ENCODE measurements around the gene EDARADD. TPM values are rescaled to one million over a fixed set of nuclear protein-coding genes. Genes with fewer than 3 reads are reported as not detected.
"Not testable (repeated sequence)": the region's sequence is repeated elsewhere in the genome, so short reads cannot be mapped to it uniquely, and the experiment has no call there.

Gene EDARADD
- total and polyA plus RNA-seq, 3 experiments from 2014 or later = 16.2 to 24.6 (median 23.3) TPM

GRCh38 chr1:236480758-236481436 is 86.8 kb downstream of the EDARADD start:
- peak overlapping the region in 2 of 8 donors; percentile 33 to 54 for H3K27ac Mint-ChIP-seq
- H3K27me3 Mint-ChIP-seq = peaks cover 0 to 4% of the 10 kb centered on the region in 2 donors
- peaks cover 0 to 19% (median 8%) of the 10 kb centered on the region in 3 donors for H3K36me3 Mint-ChIP-seq

GRCh38 chr1:236484310-236484971 is 90.4 kb downstream of the EDARADD start:
- peaks cover 0 to 17% (median 7%) of the 10 kb centered on the region in 3 donors for H3K36me3 Mint-ChIP-seq
- no peak overlapping the region for H3K27ac ChIP-seq (ENCODE audit: low read depth, low read length)
- H3K9me3 Mint-ChIP-seq = no peaks in the 10 kb centered on the region
- H3K27me3 ChIP-seq (ENCODE audit: insufficient read depth, low read length, poor library complexity, severe bottlenecking) = no peaks in the 10 kb centered on the region
- no peaks in the 10 kb centered on the region for H3K27me3 Mint-ChIP-seq
- H3K9me3 ChIP-seq (ENCODE audit: low read length) = no peaks in the 10 kb centered on the region
- no peaks in the 10 kb centered on the region for H3K4me1 ChIP-seq (ENCODE audit: insufficient read depth, low read length)
- no peak for DNase-seq
- ChIA-PET CTCF (interaction anchor here (0.6 to 1.6 kb wide), 2 partner anchors 186 to 380 kb away, joined by 3 to 6 read pairs; no protein-coding TSS in a partner anchor), POLR2A (interaction anchor here (0.6 kb wide), 1 partner anchor 181 kb away, joined by 3 read pairs; no protein-coding TSS in a partner anchor)
- H3K4me3 Mint-ChIP-seq = no peak overlapping the region
- H3K36me3 ChIP-seq (ENCODE audit: insufficient read depth, low read length) = no peaks in the 10 kb centered on the region
- H3K4me1 Mint-ChIP-seq = peaks cover 2 to 14% (median 13%) of the 10 kb centered on the region in 3 donors
- H3K27ac Mint-ChIP-seq = no peak overlapping the region
- no peak overlapping the region for H3K4me3 ChIP-seq (ENCODE audit: low read length)

More at GRCh38 chr1:236480758-236481436, 86.8 kb downstream of the EDARADD start:
- Histone ChIP-seq H3K4me1 (ENCODE audit: insufficient read depth, low read length) (no peaks in the 10 kb centered on the region), H3K4me3 (ENCODE audit: low read length) (no peak overlapping the region), H3K9me3 (ENCODE audit: low read length) (no peaks in the 10 kb centered on the region), H3K27ac (ENCODE audit: low read depth, low read length) (no peak overlapping the region), H3K36me3 (ENCODE audit: insufficient read depth, low read length) (no peaks in the 10 kb centered on the region), H3K27me3 (ENCODE audit: insufficient read depth, low read length, poor library complexity, severe bottlenecking) (no peaks in the 10 kb centered on the region)
- Mint-ChIP-seq H3K9me3 (no peaks in the 10 kb centered on the region), H3K4me1 (peaks cover 0 to under 1% (median under 1%) of the 10 kb centered on the region in 3 donors), H3K4me3 (no peak overlapping the region)
- no peak for DNase-seq
- ChIA-PET CTCF (no interaction called here), POLR2A (no interaction called here)

- no peaks in the 10 kb centered on the region for H3K36me3 ChIP-seq (ENCODE audit: insufficient read depth, low read length)
- H3K9me3 ChIP-seq (ENCODE audit: low read length) = no peaks in the 10 kb centered on the region
- no peak overlapping the region for H3K27ac ChIP-seq (ENCODE audit: low read depth, low read length)
- Mint-ChIP-seq H3K27me3 (peaks cover 0 to 2% of the 10 kb centered on the region in 2 donors), H3K27ac (peak overlapping the region in 3 of 8 donors; percentile 0 to 65 (median 22)), H3K36me3 (peaks cover 0 to 17% (median 7%) of the 10 kb centered on the region in 3 donors), H3K4me1 (peaks cover 6 to 20% (median 18%) of the 10 kb centered on the region in 3 donors), H3K4me3 (no peak overlapping the region), H3K9me3 (no peaks in the 10 kb centered on the region)
- H3K4me1 ChIP-seq (ENCODE audit: insufficient read depth, low read length) = no peaks in the 10 kb centered on the region
- no peaks in the 10 kb centered on the region for H3K27me3 ChIP-seq (ENCODE audit: insufficient read depth, low read length, poor library complexity, severe bottlenecking)
- H3K4me3 ChIP-seq (ENCODE audit: low read length) = no peak overlapping the region
- POLR2A ChIA-PET = no interaction called here
- CTCF ChIA-PET = interaction anchor here (1.3 to 1.4 kb wide), 2 partner anchors 376 to 382 kb away, joined by 3 read pairs; no protein-coding TSS in a partner anchor
- DNase-seq = no peak
Measured at GRCh38 chr1:236486356-236487002, 92.4 kb downstream of the EDARADD start.

- POLR2A ChIA-PET = not testable (repeated sequence)
- CTCF ChIA-PET = interaction anchor here (1.0 to 1.8 kb wide), 4 partner anchors 19 to 386 kb away, joined by 3 to 10 read pairs (median 4); no protein-coding TSS in a partner anchor
Measured at GRCh38 chr1:236489161-236489560, 95.1 kb downstream of the EDARADD start.

GRCh38 chr1:236489710-236490377 is 95.8 kb downstream of the EDARADD start:
- Histone ChIP-seq H3K9me3 (ENCODE audit: low read length) (no peaks in the 10 kb centered on the region), H3K27ac (ENCODE audit: low read depth, low read length) (no peak overlapping the region), H3K4me3 (ENCODE audit: low read length) (no peak overlapping the region), H3K4me1 (ENCODE audit: insufficient read depth, low read length) (no peaks in the 10 kb centered on the region), H3K27me3 (ENCODE audit: insufficient read depth, low read length, poor library complexity, severe bottlenecking) (no peaks in the 10 kb centered on the region), H3K36me3 (ENCODE audit: insufficient read depth, low read length) (no peaks in the 10 kb centered on the region)
- Mint-ChIP-seq H3K4me1 (peaks cover 11 to 29% (median 21%) of the 10 kb centered on the region in 3 donors), H3K27me3 (peaks cover 2 to 4% of the 10 kb centered on the region in 2 donors), H3K36me3 (peaks cover 0 to 4% (median 0%) of the 10 kb centered on the region in 3 donors), H3K27ac (peak overlapping the region in 1 of 8 donors; percentile 66), H3K9me3 (no peaks in the 10 kb centered on the region), H3K4me3 (no peak overlapping the region)
- DNase-seq = peak in 2 of 5 donors; percentile 27 to 36
- ChIA-PET CTCF (interaction anchor here (0.9 to 2.9 kb wide), 5 partner anchors 7 to 384 kb away, joined by 3 to 12 read pairs (median 5); no protein-coding TSS in a partner anchor), POLR2A (no interaction called here)

More at GRCh38 chr1:236489161-236489560, 95.1 kb downstream of the EDARADD start:
- peaks cover 11 to 29% (median 21%) of the 10 kb centered on the region in 3 donors for H3K4me1 Mint-ChIP-seq
- H3K27ac Mint-ChIP-seq; DNase-seq; H3K4me3 Mint-ChIP-seq; H3K27me3 ChIP-seq (ENCODE audit: insufficient read depth, low read length, poor library complexity, severe bottlenecking); H3K36me3 Mint-ChIP-seq; H3K4me3 ChIP-seq (ENCODE audit: low read length); H3K27me3 Mint-ChIP-seq; H3K9me3 Mint-ChIP-seq; H3K4me1 ChIP-seq (ENCODE audit: insufficient read depth, low read length); H3K36me3 ChIP-seq (ENCODE audit: insufficient read depth, low read length); H3K27ac ChIP-seq (ENCODE audit: low read depth, low read length); H3K9me3 ChIP-seq (ENCODE audit: low read length): not testable (repeated sequence)

GRCh38 chr1:236491469-236492136 is 97.5 kb downstream of the EDARADD start:
- H3K36me3 Mint-ChIP-seq = peaks cover 0 to 2% (median 0%) of the 10 kb centered on the region in 3 donors
- Histone ChIP-seq H3K27ac (ENCODE audit: low read depth, low read length) (no peak overlapping the region), H3K9me3 (ENCODE audit: low read length) (no peaks in the 10 kb centered on the region), H3K36me3 (ENCODE audit: insufficient read depth, low read length) (no peaks in the 10 kb centered on the region), H3K27me3 (ENCODE audit: insufficient read depth, low read length, poor library complexity, severe bottlenecking) (no peaks in the 10 kb centered on the region), H3K4me1 (ENCODE audit: insufficient read depth, low read length) (no peaks in the 10 kb centered on the region), H3K4me3 (ENCODE audit: low read length) (no peak overlapping the region)
- peak overlapping the region in 3 of 8 donors; percentile 13 to 77 (median 74) for H3K27ac Mint-ChIP-seq
- no peak for DNase-seq
- POLR2A ChIA-PET = no interaction called here
- peaks cover 4 to 11% of the 10 kb centered on the region in 2 donors for H3K27me3 Mint-ChIP-seq
- H3K4me1 Mint-ChIP-seq = peaks cover 12 to 21% (median 17%) of the 10 kb centered on the region in 3 donors
- CTCF ChIA-PET = interaction anchor here (0.7 to 2.9 kb wide), 4 partner anchors 384 to 1071 kb away, joined by 3 to 12 read pairs (median 4); no protein-coding TSS in a partner anchor
- H3K4me3 Mint-ChIP-seq = no peak overlapping the region
- no peaks in the 10 kb centered on the region for H3K9me3 Mint-ChIP-seq

- no peaks in the 10 kb centered on the region for H3K4me1 ChIP-seq (ENCODE audit: insufficient read depth, low read length)
- CTCF ChIA-PET = interaction anchor here (0.7 to 2.9 kb wide), 4 partner anchors 385 to 1070 kb away, joined by 3 to 12 read pairs (median 4); no protein-coding TSS in a partner anchor
- H3K27me3 ChIP-seq (ENCODE audit: insufficient read depth, low read length, poor library complexity, severe bottlenecking) = no peaks in the 10 kb centered on the region
- no peak overlapping the region for H3K27ac ChIP-seq (ENCODE audit: low read depth, low read length)
- H3K4me3 ChIP-seq (ENCODE audit: low read length) = no peak overlapping the region
- POLR2A ChIA-PET = interaction anchor here (0.6 kb wide), 1 partner anchor 1470 kb away, joined by 5 read pairs; no protein-coding TSS in a partner anchor
- H3K27ac Mint-ChIP-seq = peak overlapping the region in 2 of 8 donors; percentile 5 to 74
- H3K36me3 ChIP-seq (ENCODE audit: insufficient read depth, low read length) = no peaks in the 10 kb centered on the region
- H3K4me1 Mint-ChIP-seq = peaks cover 10 to 15% (median 12%) of the 10 kb centered on the region in 3 donors
- no peaks in the 10 kb centered on the region for H3K9me3 ChIP-seq (ENCODE audit: low read length)
- no peak overlapping the region for H3K4me3 Mint-ChIP-seq
- H3K9me3 Mint-ChIP-seq = no peaks in the 10 kb centered on the region
- no peak for DNase-seq
- peaks cover 0 to 2% (median 0%) of the 10 kb centered on the region in 3 donors for H3K36me3 Mint-ChIP-seq
- H3K27me3 Mint-ChIP-seq = peaks cover 4 to 11% of the 10 kb centered on the region in 2 donors
Measured at GRCh38 chr1:236492378-236492777, 98.3 kb downstream of the EDARADD start.
